DOHH2 (cell line): ENCODE results near the gene SLC26A1.

Source experiments
- H3F3A ChIP-seq: fragments of 200-600 bp; sonication (generic), shearing (Covaris generic); 2 replicates; pipeline ENCODE4 v1.6.0; 2016; ENCODE audit warnings: antibody characterized with exemption, mild to moderate bottlenecking; ENCODE audit not compliant: control insufficient read depth, insufficient read depth
- H3K27ac ChIP-seq: fragments of 200-600 bp; sonication (generic); 2 replicates; pipeline ENCODE4 v1.5.1; 2014; ENCODE audit warnings: low read depth, mild to moderate bottlenecking, low read length, moderate library complexity
- H3K27me3 ChIP-seq: fragments of 200-600 bp; sonication (generic); 2 replicates; pipeline ENCODE4 v1.6.1; 2014; ENCODE audit warnings: mild to moderate bottlenecking, low read length, mixed read lengths; ENCODE audit not compliant: control insufficient read depth
- H3K36me3 ChIP-seq: fragments of 200-600 bp; sonication (generic); 2 replicates; pipeline ENCODE4 v1.6.1; 2014; ENCODE audit warnings: mild to moderate bottlenecking, low read length, moderate library complexity, mixed read lengths; ENCODE audit not compliant: control insufficient read depth
- H3K4me1 ChIP-seq: fragments of 200-600 bp; sonication (generic); 2 replicates; pipeline ENCODE4 v1.6.1; 2014; ENCODE audit warnings: mild to moderate bottlenecking, low read length, mixed read lengths; ENCODE audit not compliant: control insufficient read depth
- H3K4me2 ChIP-seq: fragments of 200-600 bp; sonication (generic); 2 replicates; pipeline ENCODE4 v1.6.0; 2014; ENCODE audit warnings: mild to moderate bottlenecking, low read length, moderate library complexity
- H3K4me3 ChIP-seq: fragments of 200-600 bp; sonication (generic); 2 replicates; pipeline ENCODE4 v1.5.1; 2014; ENCODE audit warnings: mild to moderate bottlenecking, low read length, mixed read lengths
- H3K79me2 ChIP-seq: fragments of 200-600 bp; sonication (generic); 2 replicates; pipeline ENCODE4 v1.6.1; 2014; ENCODE audit warnings: mild to moderate bottlenecking, low read length, mixed read lengths; ENCODE audit not compliant: control insufficient read depth
- H3K9me2 ChIP-seq: fragments of 200-600 bp; sonication (generic); replicated peaks from 2 replicates; pipeline ENCODE4 v1.6.1; 2014; ENCODE audit warnings: mild to moderate bottlenecking, low read length, mixed read lengths; ENCODE audit not compliant: control insufficient read depth
- H3K9me3 ChIP-seq: fragments of 200-600 bp; sonication (generic); 2 replicates; pipeline ENCODE4 v1.6.1; 2014; ENCODE audit warnings: antibody characterized with exemption, low read length, mixed read lengths; ENCODE audit not compliant: control insufficient read depth, insufficient read depth
- H4K20me1 ChIP-seq: fragments of 200-600 bp; sonication (generic); 2 replicates; pipeline ENCODE4 v1.6.0; 2014; ENCODE audit warnings: low read depth, mild to moderate bottlenecking, antibody characterized with exemption, low read length, moderate library complexity; ENCODE audit not compliant: control insufficient read depth, insufficient read depth
- EZH2phosphoT487 ChIP-seq: fragments of 200-600 bp; sonication (generic); IDR thresholded peaks from 2 replicates; pipeline ENCODE4 v1.6.1; 2017; ENCODE audit warnings: borderline replicate concordance, mild to moderate bottlenecking, antibody characterized with exemption, low read length, moderate library complexity, mixed read lengths
- TF ChIP-seq, protein P1 (sequence below): fragments of 200-600 bp; sonication (generic); IDR thresholded peaks from one replicate; pipeline ENCODE4 v1.5.1; 2014; ENCODE audit warnings: antibody characterized with exemption, mild to moderate bottlenecking, low read depth, low read length; ENCODE audit not compliant: poor library complexity, severe bottlenecking

SLC26A1 gene

GRCh38 chr4:968621-969394 lies 24.4 kb downstream of the SLC26A1 start:
- H3K9me3 ChIP-seq = no peaks in the 10 kb centered on the region
- H3F3A ChIP-seq = no peaks in the 10 kb centered on the region
- no peaks in the 10 kb centered on the region for H3K27me3 ChIP-seq
- H3K4me3 ChIP-seq = no peak overlapping the region
- no peaks in the 10 kb centered on the region for H3K9me2 ChIP-seq
- H3K27ac ChIP-seq = no peak overlapping the region
- H3K79me2 ChIP-seq = no peaks in the 10 kb centered on the region
- H3K4me2 ChIP-seq = no peak overlapping the region
- TF ChIP-seq, protein P1, sequence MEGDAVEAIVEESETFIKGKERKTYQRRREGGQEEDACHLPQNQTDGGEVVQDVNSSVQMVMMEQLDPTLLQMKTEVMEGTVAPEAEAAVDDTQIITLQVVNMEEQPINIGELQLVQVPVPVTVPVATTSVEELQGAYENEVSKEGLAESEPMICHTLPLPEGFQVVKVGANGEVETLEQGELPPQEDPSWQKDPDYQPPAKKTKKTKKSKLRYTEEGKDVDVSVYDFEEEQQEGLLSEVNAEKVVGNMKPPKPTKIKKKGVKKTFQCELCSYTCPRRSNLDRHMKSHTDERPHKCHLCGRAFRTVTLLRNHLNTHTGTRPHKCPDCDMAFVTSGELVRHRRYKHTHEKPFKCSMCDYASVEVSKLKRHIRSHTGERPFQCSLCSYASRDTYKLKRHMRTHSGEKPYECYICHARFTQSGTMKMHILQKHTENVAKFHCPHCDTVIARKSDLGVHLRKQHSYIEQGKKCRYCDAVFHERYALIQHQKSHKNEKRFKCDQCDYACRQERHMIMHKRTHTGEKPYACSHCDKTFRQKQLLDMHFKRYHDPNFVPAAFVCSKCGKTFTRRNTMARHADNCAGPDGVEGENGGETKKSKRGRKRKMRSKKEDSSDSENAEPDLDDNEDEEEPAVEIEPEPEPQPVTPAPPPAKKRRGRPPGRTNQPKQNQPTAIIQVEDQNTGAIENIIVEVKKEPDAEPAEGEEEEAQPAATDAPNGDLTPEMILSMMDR = no peak
- TF ChIP-seq EZH2phosphoT487 = no peak
- peaks cover 7% of the 10 kb centered on the region for H3K4me1 ChIP-seq
- H4K20me1 ChIP-seq = peaks cover 14% of the 10 kb centered on the region; the same call in 1 of the 2 replicates
- H3K36me3 ChIP-seq = no peaks in the 10 kb centered on the region

GRCh38 chr4:968221-968620 lies 25.0 kb downstream of the SLC26A1 start:
- Histone ChIP-seq H3K4me2 (no peak overlapping the region), H3K9me3 (no peaks in the 10 kb centered on the region), H3K4me3 (no peak overlapping the region), H3K36me3 (no peaks in the 10 kb centered on the region), H4K20me1 (peaks cover 14% of the 10 kb centered on the region), H3F3A (no peaks in the 10 kb centered on the region), H3K27ac (no peak overlapping the region), H3K27me3 (no peaks in the 10 kb centered on the region), H3K79me2 (no peaks in the 10 kb centered on the region), H3K9me2 (no peaks in the 10 kb centered on the region), H3K4me1 (peaks cover 7% of the 10 kb centered on the region)
- no peak for TF ChIP-seq EZH2phosphoT487
- TF ChIP-seq, protein P1 = no peak

GRCh38 chr4:967113-968104 lies 25.8 kb downstream of the SLC26A1 start:
- Histone ChIP-seq H3K4me2 (no peak overlapping the region), H4K20me1 (peaks cover 14% of the 10 kb centered on the region), H3K36me3 (no peaks in the 10 kb centered on the region), H3K9me2 (no peaks in the 10 kb centered on the region), H3K9me3 (no peaks in the 10 kb centered on the region), H3K27me3 (no peaks in the 10 kb centered on the region), H3K79me2 (no peaks in the 10 kb centered on the region), H3K4me1 (peaks cover 3% of the 10 kb centered on the region), H3K4me3 (no peak overlapping the region), H3F3A (no peaks in the 10 kb centered on the region), H3K27ac (no peak overlapping the region)
- no peak for TF ChIP-seq EZH2phosphoT487
- TF ChIP-seq, protein P1 = no peak
